A673 (cell line): ENCODE results near the gene PARD3. TPM values are rescaled to one million over a fixed set of nuclear protein-coding genes. Genes with fewer than 3 reads are reported as not detected.

Experiments used
- BruUV-seq: library from RNA; stranded (reverse); fragments of 400-500 nt; replicated peaks from 2 replicates; lab custom pipeline; 2021; lab: Mats Ljungman, UMichigan
- CTCF ChIA-PET: fragments of 300-600 bp; sonication (Branson Sonifier 250); formaldehyde crosslinking; loops from one replicate; lab custom pipeline; 2022; ENCODE audit warnings: antibody characterized with exemption; lab: Charles Lee
- POLR2A ChIA-PET: fragments of 300-600 bp; sonication (Branson Sonifier 250); formaldehyde crosslinking; loops from one replicate; lab custom pipeline; 2022; ENCODE audit warnings: antibody characterized with exemption; ENCODE audit not compliant: low non-redundant PET; lab: Charles Lee
- DNase-seq: peaks from one replicate; pipeline ENCODE4 v3.0.0-alpha.2; 2015; ENCODE audit warnings: low spot score
- H3K27ac ChIP-seq: fragments of 200-600 bp; sonication (generic); 2 replicates; pipeline ENCODE4 v1.5.1; 2016; ENCODE audit warnings: mixed run types, low read depth, mild to moderate bottlenecking, mixed read lengths, antibody characterized with exemption, low read length; ENCODE audit not compliant: poor library complexity, severe bottlenecking
- H3K27me3 ChIP-seq: fragments of 200-600 bp; sonication (generic); replicated peaks from 2 replicates; pipeline ENCODE4 v1.6.1; 2017; ENCODE audit warnings: mixed run types, low read depth, mild to moderate bottlenecking, mixed read lengths, antibody characterized with exemption, low read length; ENCODE audit not compliant: insufficient read depth, poor library complexity
- H3K36me3 ChIP-seq: fragments of 200-600 bp; sonication (generic); 2 replicates; pipeline ENCODE4 v1.6.1; 2016; ENCODE audit warnings: mixed run types, mild to moderate bottlenecking, mixed read lengths, antibody characterized with exemption, low read length; ENCODE audit not compliant: insufficient read depth, poor library complexity, severe bottlenecking
- H3K4me1 ChIP-seq: fragments of 200-600 bp; sonication (generic); 2 replicates; pipeline ENCODE4 v1.6.1; 2017; ENCODE audit warnings: mixed run types, mild to moderate bottlenecking, mixed read lengths, antibody characterized with exemption, low read length; ENCODE audit not compliant: insufficient read depth, poor library complexity, severe bottlenecking
- H3K4me3 ChIP-seq: fragments of 200-600 bp; sonication (generic); 2 replicates; pipeline ENCODE4 v1.5.1; 2016; ENCODE audit warnings: low read depth, mixed run types, mild to moderate bottlenecking, mixed read lengths, low read length; ENCODE audit not compliant: poor library complexity, severe bottlenecking
- H3K9me3 ChIP-seq: fragments of 200-600 bp; sonication (generic); 2 replicates; pipeline ENCODE4 v1.6.1; 2016; ENCODE audit warnings: mixed run types, low read depth, mild to moderate bottlenecking, mixed read lengths, antibody characterized with exemption, low read length; ENCODE audit not compliant: poor library complexity, severe bottlenecking
- EZH2 ChIP-seq: fragments of 200-600 bp; sonication (generic); IDR thresholded peaks from 2 replicates; pipeline ENCODE4 v1.6.1; 2017; ENCODE audit warnings: borderline replicate concordance, low read depth, mild to moderate bottlenecking, mixed read lengths, antibody characterized with exemption, low read length; ENCODE audit not compliant: poor library complexity, severe bottlenecking
- intact Hi-C: fragments of 100-400 bp; cut with micrococcal nuclease; formaldehyde crosslinking; loops from one replicate; pipeline ENCODE4 v1.10.0; 2022; ENCODE audit not compliant: unreplicated experiment
- total RNA-seq: library from RNA; stranded (reverse); gene quantifications from 2 replicates; pipeline ENCODE4 v1.2.3, GENCODE V29; 2021
- TF ChIP-seq, protein P1 (sequence below): fragments of 300-800, 200-600 bp; sonication (generic); conservative IDR thresholded peaks from 2 replicates; pipeline ENCODE4 v1.5.1; 2017; ENCODE audit warnings: low read depth, mild to moderate bottlenecking, antibody characterized with exemption, low read length, moderate library complexity, mixed read lengths

The PARD3 gene
- total RNA-seq, 1 experiment from 2014 or later, result 28.0 TPM

GRCh38 chr10:34491678-34492077 lies 323.4 kb downstream of the PARD3 start:
- ChIA-PET CTCF (no interaction called here), POLR2A (no interaction called here)
- no peak for DNase-seq

GRCh38 chr10:34489973-34490745 lies 324.9 kb downstream of the PARD3 start:
- no TSS peak for BruUV-seq
- DNase-seq, result peak; percentile 14
- Histone ChIP-seq H3K4me3 (no peak overlapping the region), H3K27me3 (no peaks in the 10 kb centered on the region), H3K9me3 (no peaks in the 10 kb centered on the region), H3K27ac (no peak overlapping the region), H3K4me1 (no peaks in the 10 kb centered on the region), H3K36me3 (no peaks in the 10 kb centered on the region)
- intact Hi-C loops, result no loop called here
- POLR2A ChIA-PET, result no interaction called here
- CTCF ChIA-PET, result no interaction called here
- TF ChIP-seq EZH2, result no peak
- TF ChIP-seq, protein P1, sequence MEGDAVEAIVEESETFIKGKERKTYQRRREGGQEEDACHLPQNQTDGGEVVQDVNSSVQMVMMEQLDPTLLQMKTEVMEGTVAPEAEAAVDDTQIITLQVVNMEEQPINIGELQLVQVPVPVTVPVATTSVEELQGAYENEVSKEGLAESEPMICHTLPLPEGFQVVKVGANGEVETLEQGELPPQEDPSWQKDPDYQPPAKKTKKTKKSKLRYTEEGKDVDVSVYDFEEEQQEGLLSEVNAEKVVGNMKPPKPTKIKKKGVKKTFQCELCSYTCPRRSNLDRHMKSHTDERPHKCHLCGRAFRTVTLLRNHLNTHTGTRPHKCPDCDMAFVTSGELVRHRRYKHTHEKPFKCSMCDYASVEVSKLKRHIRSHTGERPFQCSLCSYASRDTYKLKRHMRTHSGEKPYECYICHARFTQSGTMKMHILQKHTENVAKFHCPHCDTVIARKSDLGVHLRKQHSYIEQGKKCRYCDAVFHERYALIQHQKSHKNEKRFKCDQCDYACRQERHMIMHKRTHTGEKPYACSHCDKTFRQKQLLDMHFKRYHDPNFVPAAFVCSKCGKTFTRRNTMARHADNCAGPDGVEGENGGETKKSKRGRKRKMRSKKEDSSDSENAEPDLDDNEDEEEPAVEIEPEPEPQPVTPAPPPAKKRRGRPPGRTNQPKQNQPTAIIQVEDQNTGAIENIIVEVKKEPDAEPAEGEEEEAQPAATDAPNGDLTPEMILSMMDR, result no peak

More at GRCh38 chr10:34491678-34492077, 323.4 kb downstream of the PARD3 start:
- Histone ChIP-seq H3K4me3 (no peak overlapping the region), H3K36me3 (no peaks in the 10 kb centered on the region), H3K27ac (no peak overlapping the region), H3K4me1 (no peaks in the 10 kb centered on the region), H3K9me3 (no peaks in the 10 kb centered on the region), H3K27me3 (no peaks in the 10 kb centered on the region)
- BruUV-seq, result no TSS peak
- intact Hi-C loops, result no loop called here
- TF ChIP-seq EZH2, result no peak
- TF ChIP-seq, protein P1, result no peak

DNA sequence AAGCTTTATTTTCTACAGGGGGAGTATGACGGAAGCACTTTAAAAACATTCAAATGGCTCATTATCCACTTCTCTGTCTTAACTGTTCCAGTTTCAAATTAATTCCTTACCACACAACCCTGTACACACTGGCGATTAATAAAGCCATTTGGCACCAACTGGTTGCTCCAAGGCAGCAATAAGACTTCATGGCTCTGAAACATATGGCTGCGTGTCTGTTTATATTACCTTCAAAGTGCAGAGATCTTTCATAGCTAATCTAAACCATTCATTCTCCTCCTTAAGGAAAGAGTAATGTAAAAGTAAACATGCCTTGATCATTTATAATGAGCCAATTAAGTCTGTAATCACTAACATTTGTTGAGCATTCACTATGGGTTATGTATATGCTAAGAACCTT lies 325.7 kb downstream of the PARD3 start:
- H3K27me3 ChIP-seq, result no peaks in the 10 kb centered on the region
- TF ChIP-seq, protein P1, result no peak
- TF ChIP-seq EZH2, result no peak
- DNase-seq, result no peak
- intact Hi-C loops, result no loop called here
- no peaks in the 10 kb centered on the region for H3K4me1 ChIP-seq
- POLR2A ChIA-PET, result no interaction called here
- CTCF ChIA-PET, result no interaction called here
- BruUV-seq, result no TSS peak
- no peak overlapping the region for H3K27ac ChIP-seq
- no peak overlapping the region for H3K4me3 ChIP-seq
- no peaks in the 10 kb centered on the region for H3K9me3 ChIP-seq
- no peaks in the 10 kb centered on the region for H3K36me3 ChIP-seq
